PC-3 (cell line): Measurements from ENCODE around the gene GULP1. TPM values are rescaled to one million over a fixed set of nuclear protein-coding genes. Genes with fewer than 3 reads are reported as not detected.

Experiments
- ATAC-seq: fragments of 200-7000 bp; cut with Tn5 transposase; 2 replicates; pipeline ENCODE4 v1.9.1; 2020; ENCODE audit warnings: mild to moderate bottlenecking, moderate library complexity
- BruUV-seq: library from RNA; stranded (reverse); fragments of 400-500 nt; replicated peaks from 2 replicates; lab custom pipeline; 2021; lab: Mats Ljungman, UMichigan
- CTCF ChIA-PET: fragments of 300-600 bp; sonication (Branson Sonifier 250); formaldehyde crosslinking; loops from one replicate; lab custom pipeline; 2022; ENCODE audit warnings: antibody characterized with exemption; lab: Charles Lee
- POLR2A ChIA-PET: fragments of 300-600 bp; sonication (Branson Sonifier 250); formaldehyde crosslinking; loops from one replicate; lab custom pipeline; 2022; ENCODE audit warnings: antibody characterized with exemption; ENCODE audit not compliant: unreplicated experiment; lab: Charles Lee
- DNase-seq: peaks from one replicate; pipeline ENCODE4 v3.0.0-alpha.2; 2015
- H2AFZ ChIP-seq: fragments of 300-600 bp; sonication (generic); 2 replicates; pipeline ENCODE4 v1.6.0; 2016; ENCODE audit warnings: antibody characterized with exemption, low read length
- H3F3A ChIP-seq: fragments of 300-600 bp; sonication (generic); one replicate; pipeline ENCODE4 v1.6.0; 2017; ENCODE audit warnings: antibody characterized with exemption, low read length, control low read depth, mild to moderate bottlenecking; ENCODE audit not compliant: unreplicated experiment
- H3K27ac ChIP-seq: fragments of 300-600 bp; sonication (generic); 2 replicates; pipeline ENCODE4 v1.5.1; 2016; ENCODE audit warnings: mild to moderate bottlenecking, low read length
- H3K27me3 ChIP-seq: fragments of 300-600 bp; sonication (generic); 2 replicates; pipeline ENCODE4 v1.6.1; 2016; ENCODE audit warnings: low read length, mixed read lengths
- H3K36me3 ChIP-seq: fragments of 300-600 bp; sonication (generic); 2 replicates; pipeline ENCODE4 v1.6.1; 2016; ENCODE audit warnings: low read depth, mixed run types, low read length, mixed read lengths
- H3K4me1 ChIP-seq: fragments of 300-600 bp; sonication (generic); 2 replicates; pipeline ENCODE4 v1.5.1; 2016; ENCODE audit warnings: low read length; ENCODE audit not compliant: insufficient read depth
- H3K4me2 ChIP-seq: fragments of 300-600 bp; sonication (generic); 2 replicates; pipeline ENCODE4 v1.6.0; 2016; ENCODE audit warnings: low read length
- H3K4me3 ChIP-seq: fragments of 300-600 bp; sonication (generic); 2 replicates; pipeline ENCODE4 v1.5.1; 2016; ENCODE audit warnings: mild to moderate bottlenecking, low read length, mixed read lengths
- H3K79me2 ChIP-seq: fragments of 300-600 bp; sonication (generic); 2 replicates; pipeline ENCODE4 v1.6.1; 2017; ENCODE audit warnings: low read length, mixed read lengths
- H3K9ac ChIP-seq: fragments of 300-600 bp; sonication (generic); 2 replicates; pipeline ENCODE4 v1.6.0; 2016; ENCODE audit warnings: mild to moderate bottlenecking, low read length
- H3K9me2 ChIP-seq: fragments of 300-600 bp; sonication (generic); replicated peaks from 2 replicates; pipeline ENCODE4 v1.6.1; 2016; ENCODE audit warnings: mixed run types, low read length, mixed read lengths
- H3K9me3 ChIP-seq: fragments of 300-600 bp; sonication (generic); 2 replicates; pipeline ENCODE4 v1.6.1; 2016; ENCODE audit warnings: low read length, mixed read lengths
- H4K20me1 ChIP-seq: fragments of 300-600 bp; sonication (generic); 2 replicates; pipeline ENCODE4 v1.6.1; 2016; ENCODE audit warnings: low read length, mixed read lengths
- CTCF ChIP-seq: fragments of 300-600 bp; sonication (generic); conservative IDR thresholded peaks from 2 replicates; pipeline ENCODE4 v1.5.1; 2017; ENCODE audit warnings: antibody characterized with exemption, low read depth, mild to moderate bottlenecking, low read length
- EZH2 ChIP-seq: fragments of 300-600 bp; sonication (generic); IDR thresholded peaks from one replicate; pipeline ENCODE4 v1.6.1; 2017; ENCODE audit warnings: antibody characterized with exemption, mild to moderate bottlenecking, low read length; ENCODE audit not compliant: unreplicated experiment
- EZH2phosphoT487 ChIP-seq: fragments of 300-600 bp; sonication (generic); IDR thresholded peaks from 2 replicates; pipeline ENCODE4 v1.6.1; 2018; ENCODE audit warnings: mild to moderate bottlenecking, antibody characterized with exemption, low read length, borderline replicate concordance
- intact Hi-C: fragments of 100-400 bp; cut with micrococcal nuclease; formaldehyde crosslinking; loops from 2 replicates; pipeline ENCODE4 v1.9.0; 2023
- total RNA-seq: library from RNA; depleted of rRNA; stranded (reverse); fragments of >200 nt; gene quantifications from 2 replicates; pipeline ENCODE4 v1.2.3, GENCODE V29; 2014

Gene GULP1
- total RNA-seq, 1 experiment from 2014 or later = 25.5 TPM

GRCh38 chr2:188576006-188576405, 284.3 kb downstream of the GULP1 start:
- DNase-seq = no peak
- Histone ChIP-seq H3K4me1 (no peaks in the 10 kb centered on the region), H3F3A (no peaks in the 10 kb centered on the region), H2AFZ (no peak overlapping the region), H3K4me2 (no peak overlapping the region), H4K20me1 (no peaks in the 10 kb centered on the region), H3K9me3 (no peaks in the 10 kb centered on the region), H3K4me3 (no peak overlapping the region), H3K27me3 (no peaks in the 10 kb centered on the region), H3K9me2 (0 out of 2 replicates have a peak, but pooled peaks cover 3% of the 10 kb centered on the region), H3K79me2 (no peaks in the 10 kb centered on the region), H3K36me3 (no peaks in the 10 kb centered on the region), H3K27ac (no peak overlapping the region), H3K9ac (no peak overlapping the region)
- no peak for ATAC-seq
- POLR2A ChIA-PET = no interaction called here
- intact Hi-C loops = no loop called here
- BruUV-seq = no TSS peak
- TF ChIP-seq EZH2 (no peak), CTCF (no peak), EZH2phosphoT487 (no peak)
- CTCF ChIA-PET = no interaction called here

- no peaks in the 10 kb centered on the region for H3K79me2 ChIP-seq
- CTCF ChIA-PET = no interaction called here
- H3K4me3 ChIP-seq = no peak overlapping the region
- 0 out of 2 replicates have a peak, but pooled peaks cover under 1% of the 10 kb centered on the region for H3K9me2 ChIP-seq
- no peak overlapping the region for H3K27ac ChIP-seq
- no peaks in the 10 kb centered on the region for H3K9me3 ChIP-seq
- H3F3A ChIP-seq = no peaks in the 10 kb centered on the region
- intact Hi-C loops = no loop called here
- H4K20me1 ChIP-seq = no peaks in the 10 kb centered on the region
- no peak overlapping the region for H3K9ac ChIP-seq
- no peak for ATAC-seq
- TF ChIP-seq EZH2phosphoT487 (no peak), CTCF (no peak)
- H2AFZ ChIP-seq = no peak overlapping the region
- no peak overlapping the region for H3K4me2 ChIP-seq
- BruUV-seq = no TSS peak
- no peak for DNase-seq
- no peaks in the 10 kb centered on the region for H3K36me3 ChIP-seq
- POLR2A ChIA-PET = no interaction called here
- H3K4me1 ChIP-seq = no peaks in the 10 kb centered on the region
- no peaks in the 10 kb centered on the region for H3K27me3 ChIP-seq
These were observed 285.0 kb downstream of the GULP1 start for GRCh38 chr2:188576651-188577050.

GRCh38 chr2:188577231-188577630, 285.6 kb downstream of the GULP1 start:
- no peak overlapping the region for H3K9ac ChIP-seq
- no peak overlapping the region for H2AFZ ChIP-seq
- no peak for TF ChIP-seq EZH2
- TF ChIP-seq CTCF = no peak
- TF ChIP-seq EZH2phosphoT487 = no peak
- H3K9me3 ChIP-seq = no peaks in the 10 kb centered on the region
- no peak overlapping the region for H3K4me3 ChIP-seq
- no peaks in the 10 kb centered on the region for H4K20me1 ChIP-seq
- ChIA-PET POLR2A (no interaction called here), CTCF (no interaction called here)
- no peaks in the 10 kb centered on the region for H3F3A ChIP-seq
- intact Hi-C loops = no loop called here
- no peak for ATAC-seq
- no TSS peak for BruUV-seq
- no peak for DNase-seq
- no peak overlapping the region for H3K4me2 ChIP-seq
- no peaks in the 10 kb centered on the region for H3K4me1 ChIP-seq
- no peaks in the 10 kb centered on the region for H3K79me2 ChIP-seq
- H3K27me3 ChIP-seq = no peaks in the 10 kb centered on the region
- no peak overlapping the region for H3K27ac ChIP-seq
- no peaks in the 10 kb centered on the region for H3K36me3 ChIP-seq
- H3K9me2 ChIP-seq = no peaks in the 10 kb centered on the region
